Stimulated activated CD8-positive, alpha-beta memory T cell treated with anti-CD3 and anti-CD28 coated beads, Interleukin-12 subunit alpha, Interleukin-12 subunit beta, amount 100 ng/mL, for 4 hours (primary cell): ENCODE measurements around the gene IL18.
"Not testable (repeated sequence)": the region's sequence is repeated elsewhere in the genome, so short reads cannot be mapped to it uniquely, and the experiment has no call there.

Experiments
- DNase-seq: peaks from one replicate; pipeline ENCODE4 v3.0.0-alpha.2; 2020; ENCODE audit warnings: low read depth

IL18 gene

DNA sequence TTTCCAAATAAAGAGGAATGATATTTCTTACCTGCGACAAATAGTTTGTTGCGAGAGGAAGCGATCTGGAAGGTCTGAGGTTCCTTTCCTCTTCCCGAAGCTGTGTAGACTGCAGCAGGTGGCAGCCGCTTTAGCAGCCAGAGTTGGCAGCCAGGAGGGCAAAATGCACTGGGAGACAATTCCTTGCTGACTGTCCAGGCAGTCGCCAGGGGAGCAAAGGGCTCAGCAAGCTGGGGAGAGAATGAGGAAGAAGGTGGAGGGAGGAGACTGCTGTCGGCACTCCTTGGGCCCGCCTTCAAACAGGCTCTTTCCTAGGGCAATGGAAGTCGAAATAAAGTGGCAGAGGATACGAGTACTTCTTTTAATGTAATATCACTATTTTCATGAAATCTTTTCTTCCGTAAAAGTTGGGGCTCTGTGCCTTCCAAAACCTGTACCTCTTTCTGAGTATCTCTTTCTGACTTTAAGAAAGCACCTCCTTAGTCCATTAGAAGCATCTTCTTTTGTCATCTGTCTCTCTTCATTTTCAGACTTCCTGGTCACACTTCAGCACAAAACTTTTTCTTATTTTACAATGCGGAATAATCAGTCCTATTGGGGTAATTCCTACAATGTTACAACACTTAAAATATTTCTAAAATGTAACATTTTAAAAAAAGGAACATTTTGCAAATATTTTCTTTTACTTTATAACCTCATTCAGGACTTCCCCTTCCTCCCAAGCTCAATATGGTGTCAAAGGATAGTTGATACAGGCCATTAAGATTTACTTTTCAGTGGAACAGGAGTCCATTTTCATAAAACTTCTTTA, at the start of gene IL18:
Gene IL18, minus strand, starts transcription at position 220 of the 811 bp plus-strand sequence. CDS start 9,041 bp downstream, outside the sequence.
- DNase-seq, result no peak

DNA sequence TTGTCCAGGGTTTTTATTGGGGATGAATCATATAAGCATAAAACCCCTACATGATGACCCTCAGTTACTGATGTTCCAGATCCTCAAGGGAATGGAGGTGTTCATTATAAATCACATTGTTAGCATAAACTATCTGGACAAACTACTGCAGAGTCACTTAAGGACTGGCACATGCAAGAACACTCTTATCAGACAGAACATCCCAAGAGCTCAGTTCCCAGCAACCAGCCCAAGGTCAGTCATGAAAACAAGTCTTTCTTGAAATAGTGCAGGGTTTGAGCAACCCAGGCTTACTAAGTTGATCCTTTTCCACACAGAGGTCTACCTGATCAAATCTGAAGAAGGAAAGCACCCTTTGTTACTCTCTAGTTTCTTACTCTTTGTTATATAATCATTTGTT, 48.8 kb upstream of the IL18 start:
- no peak for DNase-seq

DNA sequence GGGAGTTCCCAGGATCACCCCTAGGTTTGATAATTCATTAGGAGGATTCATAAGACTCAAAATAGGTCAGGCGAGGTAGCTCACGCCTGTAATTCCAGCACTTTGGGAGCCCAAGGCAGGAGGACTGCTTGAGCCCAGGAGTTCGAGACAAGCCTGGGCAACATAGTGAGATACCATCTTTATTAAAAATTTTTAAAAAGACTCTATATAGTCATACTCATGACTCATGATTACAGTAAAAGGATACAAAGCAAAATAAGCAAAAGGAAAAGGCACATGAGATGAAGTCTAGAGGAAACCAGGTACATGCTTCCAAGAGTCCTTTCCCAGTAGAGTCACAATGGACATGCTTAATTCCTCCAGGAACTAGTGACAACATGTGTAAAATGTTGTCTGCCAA, 48.4 kb upstream of the IL18 start:
- DNase-seq, result no peak

DNA sequence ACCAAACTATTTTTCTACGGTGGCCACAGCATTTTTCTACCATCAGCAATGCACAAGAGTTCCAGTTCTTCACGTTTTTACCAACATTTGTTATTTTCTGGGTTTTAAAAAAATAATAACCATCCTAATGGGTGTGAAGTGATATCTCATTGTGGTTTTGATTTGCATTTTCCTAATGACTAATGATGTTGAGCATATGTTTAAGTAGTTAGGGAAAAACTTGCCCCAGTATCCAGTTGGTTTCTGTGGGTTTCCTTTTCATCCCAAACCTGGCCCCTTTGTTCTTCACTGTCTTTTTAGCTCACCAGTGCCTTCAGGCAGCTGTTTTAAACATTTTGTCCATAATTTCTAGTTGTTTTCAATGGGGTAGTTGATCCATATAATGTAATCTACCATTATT, 47.6 kb upstream of the IL18 start:
- no peak for DNase-seq

DNA sequence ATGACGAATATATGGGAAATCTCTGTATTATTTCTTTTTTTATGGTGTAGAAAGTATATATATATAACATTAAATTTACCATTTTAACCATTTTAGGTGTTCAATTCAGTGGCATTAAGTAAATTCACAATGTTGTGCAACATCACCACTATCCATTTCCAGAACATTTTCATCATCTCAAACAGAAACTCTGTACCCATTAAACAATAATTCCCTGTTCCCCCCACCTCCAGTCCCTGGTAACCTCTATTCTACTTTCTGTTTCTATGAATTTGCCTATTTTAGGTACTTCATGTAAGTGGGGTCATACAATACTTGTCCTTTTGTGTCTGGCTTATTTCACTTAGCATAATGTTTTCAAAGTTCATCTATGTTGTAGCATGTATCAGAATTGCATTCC, 47.0 kb upstream of the IL18 start:
- DNase-seq, result no peak

DNA sequence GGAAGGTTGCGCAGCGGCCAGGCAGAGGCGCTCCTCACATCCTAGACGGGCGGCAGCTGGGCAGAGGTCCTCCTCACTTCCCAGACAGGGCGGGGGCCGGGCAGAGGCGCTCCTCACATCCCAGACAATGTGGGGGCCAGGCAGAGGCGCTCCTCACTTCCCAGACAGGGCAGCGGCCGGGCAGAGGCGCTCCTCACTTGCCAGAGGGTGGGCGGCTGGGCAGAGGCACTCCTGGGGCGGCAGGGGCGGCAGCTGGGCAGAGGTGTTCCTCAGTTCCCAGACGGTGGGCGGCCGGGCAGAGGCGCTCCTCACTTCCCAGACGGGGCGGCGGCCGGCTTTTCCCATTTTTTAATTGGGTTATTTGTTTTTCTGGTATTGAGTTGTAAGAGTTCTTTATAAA, 42.2 kb upstream of the IL18 start:
- DNase-seq, result no peak

DNA sequence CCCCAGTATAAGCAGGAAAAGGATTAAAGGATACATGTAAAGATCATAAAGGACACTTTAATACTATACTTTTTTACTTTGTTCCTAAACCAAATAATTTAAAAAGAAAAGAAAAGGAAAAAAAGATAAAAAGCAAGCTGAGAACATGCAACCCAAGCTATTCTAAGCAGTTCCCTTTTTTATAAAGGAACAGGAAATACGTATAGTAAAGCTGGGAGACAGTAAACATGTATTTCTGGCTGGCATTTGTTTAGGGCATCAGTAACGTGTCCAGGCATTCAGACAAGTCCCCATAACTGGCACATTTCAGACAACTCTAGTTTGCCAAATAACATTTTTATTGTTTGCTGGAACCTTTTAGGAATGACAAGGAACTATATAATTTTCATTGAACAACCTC, 36.4 kb upstream of the IL18 start:
- no peak for DNase-seq

DNA sequence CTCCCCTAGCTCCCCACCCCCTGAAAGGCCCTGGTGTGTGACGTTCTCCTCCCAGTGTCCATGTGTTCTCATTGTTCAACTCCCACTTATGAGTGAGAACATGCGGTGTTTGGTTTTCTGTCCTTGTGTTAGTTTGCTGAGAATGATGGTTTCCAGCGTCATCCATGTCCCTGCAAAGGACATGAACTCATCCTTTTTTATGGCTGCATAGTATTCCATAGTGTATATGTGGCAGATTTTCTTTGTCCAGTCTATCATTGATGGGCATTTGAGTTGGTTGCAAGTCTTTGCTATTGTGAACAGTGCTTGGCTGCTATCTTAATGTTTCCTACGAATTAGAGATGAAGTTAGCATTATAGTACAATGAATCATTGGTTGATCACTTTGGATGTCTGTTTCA, 35.2 kb upstream of the IL18 start:
- DNase-seq, result not testable (repeated sequence)

DNA sequence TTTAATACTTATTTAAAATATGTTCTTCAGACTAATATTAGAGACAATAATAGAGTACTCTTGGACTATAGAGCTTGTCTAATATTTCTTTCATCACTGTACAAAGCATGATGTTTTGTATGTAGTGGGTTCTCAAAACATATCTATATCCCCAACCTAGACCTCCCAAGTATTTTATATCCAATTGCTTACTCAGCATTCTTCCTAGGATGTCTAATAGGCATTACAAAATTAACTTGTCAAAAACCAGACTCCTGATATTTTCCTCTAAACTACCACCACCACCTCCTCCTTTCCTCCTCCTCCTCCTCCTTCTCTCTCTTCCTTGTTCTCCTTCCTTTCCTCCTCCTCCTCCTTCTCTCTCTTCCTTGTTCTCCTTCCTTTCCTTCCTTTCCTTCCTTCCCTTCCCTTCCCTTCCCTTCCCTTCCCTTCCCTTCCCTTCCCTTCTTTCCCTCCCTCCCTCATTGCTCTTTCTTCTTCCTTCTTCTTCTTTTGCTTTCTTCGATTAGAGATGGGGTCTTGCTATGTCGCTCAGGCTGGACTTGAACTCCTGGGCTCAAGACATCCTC, 32.7 kb upstream of the IL18 start:
- no peak for DNase-seq

DNA sequence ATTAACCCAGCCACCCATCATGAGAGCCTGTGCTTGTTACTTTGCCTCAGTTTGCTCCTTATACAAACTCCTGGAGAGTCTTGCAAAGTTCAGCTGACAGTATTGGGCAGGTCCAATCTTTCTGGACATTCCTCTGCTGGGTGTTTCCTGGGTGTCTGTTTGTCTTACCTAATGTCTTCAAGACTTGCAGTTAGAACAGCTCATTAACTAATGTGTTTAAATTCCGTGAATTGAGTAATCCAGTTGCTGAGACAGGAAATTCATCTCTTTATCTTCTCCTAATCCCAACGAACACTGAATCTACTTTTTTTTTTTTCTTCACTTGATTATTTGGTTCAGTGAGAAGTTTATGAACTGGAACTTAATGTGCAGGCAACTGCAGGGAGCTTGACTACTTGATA, 32.1 kb upstream of the IL18 start:
- DNase-seq, result no peak

DNA sequence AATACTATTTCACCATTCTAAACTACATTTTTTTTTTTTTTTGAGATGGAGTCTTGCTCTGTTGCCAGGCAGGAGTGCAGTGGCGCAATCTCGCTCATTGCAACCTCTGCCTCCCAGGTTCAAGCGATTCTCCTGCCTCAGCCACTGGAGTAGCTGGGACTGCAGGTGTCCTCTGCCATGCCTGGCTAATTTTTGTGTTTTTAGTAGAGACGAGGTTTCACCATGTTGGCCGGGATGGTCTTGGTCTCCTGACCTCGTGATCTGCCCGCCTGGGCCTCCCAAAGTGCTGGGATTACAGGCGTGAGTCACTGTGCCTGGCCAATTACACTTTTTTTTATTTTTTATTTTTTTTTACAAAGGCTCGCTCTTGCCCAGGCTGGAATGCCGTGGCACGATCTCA, 31.2 kb upstream of the IL18 start:
- DNase-seq, result not testable (repeated sequence)

DNA sequence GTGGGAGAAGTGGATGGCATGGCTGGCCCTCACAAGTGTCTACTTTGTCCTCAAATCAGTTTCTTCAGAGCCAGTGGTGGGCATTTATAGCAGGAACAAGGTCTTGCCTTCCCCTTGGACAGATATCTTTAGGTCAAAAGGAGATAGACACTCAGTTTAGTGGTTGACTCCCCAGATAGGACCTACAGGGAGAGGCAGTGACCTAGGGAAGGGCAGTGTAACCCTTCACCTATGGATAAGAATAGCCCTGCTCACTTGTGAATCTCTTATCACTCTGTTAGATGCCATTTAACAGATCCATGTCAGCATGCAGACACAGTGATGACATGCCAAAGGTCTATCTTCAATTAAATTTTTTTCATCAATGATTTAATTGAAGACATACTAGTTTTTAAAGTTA, 22.4 kb upstream of the IL18 start:
- no peak for DNase-seq

DNA sequence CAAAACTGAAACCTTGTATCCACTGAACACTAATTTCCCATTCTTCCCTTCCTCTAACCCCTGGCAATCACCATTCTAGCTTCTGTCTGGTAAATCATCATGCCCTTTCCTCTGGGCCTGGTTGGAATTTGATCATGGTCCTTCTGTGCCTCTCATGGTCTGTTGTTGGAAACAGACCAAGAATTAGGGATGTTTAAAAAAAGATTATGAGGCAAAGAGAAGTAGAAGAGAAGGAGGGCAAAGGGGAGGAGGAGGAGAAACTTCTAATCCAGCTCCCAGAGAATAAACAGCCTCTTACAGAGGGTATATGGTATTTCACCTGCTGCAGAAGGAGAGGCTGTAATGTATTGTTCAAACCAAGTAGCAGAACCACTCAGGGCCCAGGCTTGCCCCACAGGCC, 22.0 kb upstream of the IL18 start:
- DNase-seq, result no peak

DNA sequence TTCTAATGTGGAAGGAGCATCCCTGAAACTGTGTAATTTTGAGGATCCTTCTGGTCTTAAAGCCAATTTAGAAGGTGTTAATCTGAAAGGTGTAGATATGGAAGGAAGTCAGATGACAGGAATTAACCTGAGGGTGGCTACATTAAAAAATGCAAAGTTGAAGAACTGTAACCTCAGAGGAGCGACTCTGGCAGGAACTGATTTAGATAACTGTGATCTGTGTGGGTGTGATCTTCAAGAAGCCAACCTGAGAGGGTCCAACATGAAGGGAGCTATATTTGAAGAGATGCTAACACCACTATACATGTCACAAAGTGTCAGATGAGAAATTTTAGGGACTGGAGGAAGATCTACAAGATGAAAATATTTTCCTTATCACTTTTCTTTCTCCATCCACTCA, 19.0 kb upstream of the IL18 start:
- DNase-seq, result no peak

DNA sequence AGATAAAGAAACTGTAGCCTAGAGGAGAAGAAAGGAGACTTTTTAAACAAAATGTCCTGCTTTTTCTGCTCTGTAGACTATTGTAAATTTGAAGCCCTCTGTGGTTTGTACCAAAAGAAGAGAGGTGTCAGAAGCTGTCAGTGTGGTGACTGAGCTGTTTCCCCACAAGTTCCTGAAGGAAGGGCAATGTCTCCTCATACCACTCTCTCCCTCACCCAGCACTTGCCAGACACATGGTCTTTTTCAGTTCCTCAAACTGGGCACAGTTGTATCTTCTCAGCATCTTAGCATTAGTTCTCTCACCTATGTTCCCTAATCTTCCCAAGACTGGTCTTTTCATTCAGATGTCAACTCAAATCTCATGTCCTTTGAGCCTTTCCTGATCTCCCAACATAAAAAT, 15.7 kb upstream of the IL18 start:
- DNase-seq, result no peak

DNA sequence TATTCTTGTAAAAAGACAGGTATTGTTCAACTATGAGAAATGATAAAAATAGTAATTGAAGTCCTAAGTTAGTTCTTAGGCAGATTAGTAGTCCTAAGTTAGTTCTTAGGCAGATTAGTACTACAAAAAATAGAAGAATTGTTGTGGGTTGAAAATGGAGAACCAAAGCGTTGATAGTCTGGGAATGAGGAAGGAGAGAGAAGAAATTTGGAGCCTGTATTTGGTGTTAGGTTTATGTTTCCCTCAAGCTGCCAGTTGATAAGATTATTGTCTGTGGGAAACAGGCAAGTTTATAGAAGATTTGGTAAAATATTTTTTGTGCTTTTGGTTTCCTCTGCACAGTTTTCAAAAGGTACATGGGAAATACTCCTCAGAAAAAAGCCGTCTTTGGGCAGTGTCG, 15.0 kb upstream of the IL18 start:
- DNase-seq, result no peak

DNA sequence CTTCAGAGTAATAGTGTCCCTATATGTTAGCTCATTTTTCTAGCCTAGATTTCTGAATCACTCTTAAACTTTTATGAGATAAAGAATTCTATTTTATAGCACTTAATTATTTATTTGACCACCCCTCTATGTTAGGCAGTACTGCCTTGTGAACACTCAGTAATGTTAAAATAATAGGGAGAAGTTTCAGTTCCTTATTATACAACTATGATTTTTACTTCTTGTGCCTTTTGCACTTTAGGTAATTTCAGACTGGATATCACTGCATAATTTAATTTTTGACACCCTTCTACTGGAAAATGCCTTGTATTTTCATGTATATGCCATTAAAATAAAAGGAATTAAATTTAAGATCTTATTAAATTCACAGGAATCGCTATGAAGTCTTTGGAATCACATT, 14.5 kb upstream of the IL18 start:
- no peak for DNase-seq

DNA sequence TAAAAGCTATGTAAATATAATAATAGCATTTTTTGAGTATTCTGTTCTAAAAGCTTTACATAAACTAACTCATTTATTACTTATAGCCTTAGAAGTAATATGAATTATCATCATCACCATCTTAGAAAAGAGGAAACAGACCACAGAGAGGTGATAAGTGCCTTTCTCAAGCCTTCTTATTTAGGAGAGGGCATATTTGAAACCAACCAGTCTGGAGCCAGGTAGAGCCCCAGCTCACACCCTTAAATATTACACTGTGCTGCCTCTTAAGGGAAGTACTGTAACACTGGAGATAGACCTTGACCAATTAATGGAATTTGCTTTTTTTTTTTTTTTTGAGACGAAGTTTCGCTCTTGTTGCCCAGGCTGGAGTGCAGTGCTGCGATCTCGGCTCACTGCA, 13.7 kb upstream of the IL18 start:
- DNase-seq, result no peak

DNA sequence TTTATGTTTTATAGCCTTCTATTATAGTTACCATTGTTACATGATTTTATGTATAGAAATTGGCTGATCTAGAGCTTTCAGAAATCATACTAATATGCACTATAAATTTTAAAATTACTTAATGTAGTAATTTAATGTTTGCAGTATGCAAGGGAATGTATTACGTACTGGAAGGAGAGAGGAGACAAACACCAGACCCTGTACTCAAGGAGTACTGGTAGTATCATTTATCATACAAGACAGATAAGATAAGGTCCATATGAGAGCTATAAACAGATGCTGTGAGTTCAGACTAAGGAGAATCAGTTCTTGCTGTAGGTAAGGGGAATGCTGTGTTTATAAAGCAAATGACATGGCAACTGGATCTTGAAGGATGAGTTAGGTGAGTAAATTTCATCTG, 12.2 kb upstream of the IL18 start:
- no peak for DNase-seq

DNA sequence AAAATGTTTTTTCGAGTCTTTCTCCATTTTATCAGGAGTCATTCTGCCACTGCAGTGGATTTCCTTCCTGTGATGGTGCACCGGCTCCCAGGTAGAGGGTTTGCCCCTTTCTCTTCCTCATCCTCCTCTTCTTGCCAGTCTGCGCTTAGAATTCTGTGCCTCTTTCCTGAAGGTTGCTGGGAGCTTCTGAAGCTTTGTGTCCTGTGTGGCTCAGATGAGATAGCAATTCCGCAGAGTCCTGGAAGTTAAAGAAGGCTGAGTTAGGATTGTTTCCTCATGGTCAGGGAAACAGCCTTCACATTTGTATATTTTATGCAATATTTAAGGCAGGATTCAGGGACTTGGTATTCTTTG, 11.7 kb upstream of the IL18 start:
- no peak for DNase-seq

DNA sequence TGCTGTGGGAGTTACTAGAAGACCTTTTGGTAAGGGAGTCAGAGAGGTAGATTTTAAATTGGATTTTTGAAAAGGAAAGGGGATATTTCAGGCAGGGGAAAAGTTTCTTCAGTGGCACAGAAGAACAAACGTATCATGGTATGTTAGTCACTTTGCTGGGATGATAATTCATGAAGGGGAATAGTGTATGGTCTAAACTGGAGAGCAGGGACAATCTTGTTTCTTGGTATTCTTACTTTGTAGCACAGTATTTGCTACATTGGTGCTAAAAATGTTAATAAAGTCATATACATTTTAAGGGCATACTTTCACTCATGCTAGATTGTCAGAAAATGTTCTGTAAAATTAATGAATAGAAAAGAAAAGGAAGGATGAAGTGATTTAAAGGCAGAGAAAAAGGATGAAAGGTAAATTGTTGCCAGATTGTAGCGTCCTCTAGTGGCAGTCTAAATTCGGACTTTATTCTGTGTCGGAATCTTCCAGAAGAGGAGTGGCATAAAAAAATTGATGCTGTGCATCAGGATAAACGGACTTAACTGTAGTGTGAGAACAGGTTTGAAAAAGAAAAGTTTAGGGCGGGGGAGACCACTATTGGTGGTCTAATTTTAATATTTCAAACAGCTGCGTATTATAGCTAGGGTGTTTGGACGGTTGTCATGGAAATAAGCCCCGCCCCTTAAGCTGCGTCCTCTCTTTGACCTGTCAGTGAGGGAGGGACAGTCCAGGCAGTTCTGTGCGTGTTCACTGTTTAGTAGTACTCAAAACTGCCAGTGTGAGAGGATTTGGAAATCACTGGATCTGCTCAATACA, 11.1 kb upstream of the IL18 start, which contains the start of gene BCO2:
Gene BCO2, plus strand, starts transcription at position 724 of the 810 bp plus-strand sequence. CDS start 90 bp downstream, outside the sequence.
- peak; percentile 13 for DNase-seq

DNA sequence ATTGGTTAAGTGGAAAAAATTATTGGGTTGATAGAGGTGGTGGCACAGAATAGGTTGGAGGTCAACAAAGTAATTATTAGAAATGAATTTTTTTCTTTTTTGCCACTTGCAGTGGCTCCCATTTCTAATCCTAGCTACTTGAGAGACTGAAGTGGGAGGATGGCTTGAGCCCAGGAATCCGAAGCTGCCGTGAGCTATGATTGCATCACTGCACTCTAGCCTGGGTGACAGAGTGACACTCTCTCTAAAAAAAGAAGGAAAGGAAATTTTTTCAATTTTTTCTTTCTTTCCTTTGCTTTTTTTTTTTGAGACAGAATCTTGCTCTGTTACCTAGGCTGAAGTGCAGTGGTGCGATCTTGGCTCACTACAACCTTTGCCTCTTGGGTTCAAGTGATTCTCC, 9.3 kb upstream of the IL18 start:
- DNase-seq, result no peak

DNA sequence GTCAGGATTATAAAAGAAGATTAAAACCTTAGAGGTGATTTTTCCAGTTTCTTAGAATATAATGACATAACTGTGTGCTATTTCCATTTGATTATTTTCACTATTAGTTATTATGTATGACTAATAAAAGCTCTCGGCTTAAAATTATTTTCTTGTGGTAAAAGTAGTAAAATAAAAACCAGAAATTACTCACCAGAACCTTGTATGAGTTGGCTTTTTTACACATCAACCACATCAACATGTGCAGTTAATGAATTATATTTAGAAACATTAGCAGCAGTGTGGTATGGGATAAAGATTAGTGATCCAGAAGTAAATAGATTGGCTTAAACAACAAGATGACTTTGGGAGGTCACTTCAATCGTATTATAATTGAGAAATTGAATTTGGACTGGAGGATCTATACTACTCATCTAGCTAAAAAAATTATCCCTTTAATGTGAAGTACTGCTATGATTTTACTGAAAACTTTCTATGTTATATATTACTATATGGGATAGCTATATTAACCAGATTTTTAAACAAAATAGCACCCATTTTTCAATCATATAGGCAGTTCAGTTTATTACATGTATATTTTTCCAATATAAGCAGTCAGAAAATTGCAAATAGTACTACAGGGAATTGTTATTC, 8.6 kb upstream of the IL18 start:
- no peak for DNase-seq
